K562 (cell line): ENCODE measurements around the gene IRAK2. TPM values are rescaled to one million over a fixed set of nuclear protein-coding genes. Genes with fewer than 3 reads are reported as not detected.
A peak's percentile ranks its signal among the peaks of the same experiment; 100 is the strongest.

Source experiments
- CBFB ChIP-seq: sonication (generic); formaldehyde crosslinking; IDR thresholded peaks from 2 replicates; pipeline ENCODE4 v1.4.0; 2020; ENCODE audit warnings: mild to moderate bottlenecking, missing genetic modification reagents
- CEBPG ChIP-seq, 3 experiments: fragments of 200-800 bp in 1 of 3; sonication (Bioruptor generic) in 1 of 3; sonication (generic) in 1 of 3; formaldehyde crosslinking in 1 of 3; IDR thresholded peaks in 2 of 3; conservative IDR thresholded peaks in 1 of 3; 2 replicates each; pipeline versions ENCODE4 v1.6.1 to v1.8.0; 2016 to 2022; ENCODE audit warnings: missing compliant biosample characterization in 2 of 3, missing genetic modification characterization in 2 of 3, mild to moderate bottlenecking in 1 of 3, missing genetic modification reagents in 1 of 3
- CREM ChIP-seq: IDR thresholded peaks from 2 replicates; pipeline ENCODE4 v1.6.1; 2014; ENCODE audit warnings: antibody characterized with exemption, low read depth
- FOSL1 ChIP-seq: fragments of 200-800 bp; sonication (Bioruptor generic); conservative IDR thresholded peaks from 2 replicates; pipeline ENCODE4 v1.6.1; 2016; ENCODE audit warnings: missing genetic modification characterization, missing compliant biosample characterization
- L3MBTL2 ChIP-seq: fragments of 450-650 bp; IDR thresholded peaks from 2 replicates; pipeline ENCODE4 v1.6.1; 2016; ENCODE audit warnings: mild to moderate bottlenecking, moderate library complexity
- MCM5 ChIP-seq: fragments of 450-650 bp; IDR thresholded peaks from 2 replicates; pipeline ENCODE4 v1.6.1; 2016; ENCODE audit warnings: low read depth
- NFIX ChIP-seq: fragments of 250-450 bp; sonication (Bioruptor Pico); IDR thresholded peaks from 2 replicates; pipeline ENCODE4 v1.4.0; 2020; ENCODE audit warnings: low read depth, mild to moderate bottlenecking, moderate library complexity
- NFXL1 ChIP-seq: fragments of 450-650 bp; formaldehyde crosslinking; IDR thresholded peaks from 2 replicates; pipeline ENCODE4 v1.4.0; 2021; ENCODE audit warnings: mild to moderate bottlenecking
- SMARCA5 ChIP-seq: fragments of 450-650 bp; IDR thresholded peaks from 2 replicates; pipeline ENCODE4 v1.6.1; 2016
- TAF1 ChIP-seq: IDR thresholded peaks from 2 replicates; pipeline ENCODE4 v1.6.1; 2011; ENCODE audit warnings: mild to moderate bottlenecking, low read length, moderate library complexity; ENCODE audit not compliant: insufficient read depth, control insufficient read depth, severe bottlenecking; ENCODE audit errors: extremely low read depth
- TAF15 ChIP-seq: fragments of 200-400 bp; formaldehyde crosslinking; IDR thresholded peaks from 2 replicates; pipeline ENCODE4 v1.6.1; 2017; ENCODE audit warnings: mild to moderate bottlenecking, low read depth, low read length, moderate library complexity
- TRIM24 ChIP-seq, 2 experiments: fragments of 450-650 bp; IDR thresholded peaks; 2 replicates each; pipeline ENCODE4 v1.6.1; 2016
- ZBTB7A ChIP-seq: IDR thresholded peaks from 2 replicates; pipeline ENCODE4 v1.6.1; 2011; ENCODE audit warnings: low read depth, mild to moderate bottlenecking, low read length, moderate library complexity, borderline replicate concordance; ENCODE audit not compliant: control insufficient read depth
- ZNF124 ChIP-seq: sonication (generic); formaldehyde crosslinking; IDR thresholded peaks from 2 replicates; pipeline ENCODE4 v1.8.1; 2022; ENCODE audit warnings: missing genetic modification reagents
- polyA plus RNA-seq, 8 experiments: library from polyadenylated mRNA; depleted of rRNA in 4 of 8; stranded (reverse) in 5 of 8; unstranded in 3 of 8; fragments of >200 nt; fragmentation: Nextera tagmentation in 2 of 8; fragmentation: Illumina TruSeq in 1 of 8; extraction: Ambion mirVana in 2 of 8; extraction: Trizol in 1 of 8; gene quantifications; 2 replicates each; pipeline versions ENCODE4 v1.2.1 to v1.2.3, GENCODE V29; 2011 to 2014; ENCODE audit warnings: inconsistent platforms in 1 of 8, missing spikeins in 1 of 8
- total RNA-seq, 7 experiments: library from RNA; depleted of rRNA in 6 of 7; stranded (reverse); fragments of >200 nt in 6 of 7; fragmentation: Illumina TruSeq in 2 of 7; extraction: Trizol in 2 of 7; gene quantifications; 2 replicates each; pipeline versions ENCODE4 v1.2.1 to v1.2.3, GENCODE V29; 2011 to 2021; ENCODE audit warnings: low replicate concordance in 1 of 7
- TF ChIP-seq, protein P1 (sequence below): fragments of 250-450 bp; sonication (Bioruptor Pico); IDR thresholded peaks from 2 replicates; pipeline ENCODE4 v1.8.0; 2021; ENCODE audit warnings: borderline replicate concordance, mild to moderate bottlenecking, moderate library complexity; ENCODE audit not compliant: poor library complexity, severe bottlenecking
- TF ChIP-seq, protein P2 (sequence below): fragments of 450-650 bp; IDR thresholded peaks from 2 replicates; pipeline ENCODE4 v1.6.1; 2016; ENCODE audit warnings: low read depth

The IRAK2 gene
- total and polyA plus RNA-seq, 9 of the 15 experiments (the other 6 are each of a cell fraction or from before 2014, with no cell fraction given): 0.42 to 4.4 (median 2.7) TPM

DNA sequence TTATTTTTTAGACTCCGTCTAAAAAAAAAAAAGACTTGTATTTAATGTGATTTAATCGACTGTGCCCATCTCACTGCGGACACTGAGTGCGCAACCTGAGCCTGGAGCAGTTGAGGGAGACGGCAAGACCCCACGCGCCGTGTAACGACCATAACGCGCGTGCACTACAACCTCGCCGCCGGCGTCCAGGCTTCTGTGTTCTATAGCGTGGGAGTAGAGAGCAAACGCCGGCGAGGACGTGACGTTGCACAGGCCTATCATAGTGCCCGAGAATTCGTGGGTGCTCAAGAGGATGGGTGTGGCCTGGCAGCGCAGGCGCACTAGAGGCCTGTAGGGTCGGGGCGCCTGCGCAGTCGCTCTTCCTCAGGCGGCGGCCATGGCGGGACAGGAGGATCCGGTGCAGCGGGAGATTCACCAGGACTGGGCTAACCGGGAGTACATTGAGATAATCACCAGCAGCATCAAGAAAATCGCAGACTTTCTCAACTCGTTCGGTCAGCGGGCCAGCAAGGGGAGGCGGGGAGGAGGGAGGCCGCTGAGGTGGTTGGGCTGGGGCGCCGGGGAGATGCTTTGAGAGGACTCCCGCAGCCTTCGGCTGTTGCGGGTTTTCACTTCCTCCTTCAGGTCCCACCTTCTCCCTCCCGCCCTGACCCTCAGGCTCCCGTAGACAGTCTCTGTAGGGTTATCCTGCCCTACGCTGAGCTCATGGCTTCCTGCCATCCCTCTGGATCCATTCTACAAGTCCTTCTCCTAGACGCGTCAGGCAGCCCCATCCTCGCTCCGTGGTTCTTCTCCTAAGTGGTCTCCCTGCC is 49.2 kb upstream of the IRAK2 start, which contains the start of gene BRK1 (continued):
- TF ChIP-seq, protein P1, sequence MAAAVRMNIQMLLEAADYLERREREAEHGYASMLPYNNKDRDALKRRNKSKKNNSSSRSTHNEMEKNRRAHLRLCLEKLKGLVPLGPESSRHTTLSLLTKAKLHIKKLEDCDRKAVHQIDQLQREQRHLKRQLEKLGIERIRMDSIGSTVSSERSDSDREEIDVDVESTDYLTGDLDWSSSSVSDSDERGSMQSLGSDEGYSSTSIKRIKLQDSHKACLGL (CRISPR knock-in tag): peak; percentile 62
- no peak for TF ChIP-seq NFIX
- peak; percentile 99 for TF ChIP-seq TAF1
- no peak for TF ChIP-seq MCM5
- TF ChIP-seq TRIM24 (IDR thresholded peaks at IDR 0.05): no peak
- TF ChIP-seq ZNF124 (CRISPR knock-in tag): no peak
- TF ChIP-seq, protein P2, sequence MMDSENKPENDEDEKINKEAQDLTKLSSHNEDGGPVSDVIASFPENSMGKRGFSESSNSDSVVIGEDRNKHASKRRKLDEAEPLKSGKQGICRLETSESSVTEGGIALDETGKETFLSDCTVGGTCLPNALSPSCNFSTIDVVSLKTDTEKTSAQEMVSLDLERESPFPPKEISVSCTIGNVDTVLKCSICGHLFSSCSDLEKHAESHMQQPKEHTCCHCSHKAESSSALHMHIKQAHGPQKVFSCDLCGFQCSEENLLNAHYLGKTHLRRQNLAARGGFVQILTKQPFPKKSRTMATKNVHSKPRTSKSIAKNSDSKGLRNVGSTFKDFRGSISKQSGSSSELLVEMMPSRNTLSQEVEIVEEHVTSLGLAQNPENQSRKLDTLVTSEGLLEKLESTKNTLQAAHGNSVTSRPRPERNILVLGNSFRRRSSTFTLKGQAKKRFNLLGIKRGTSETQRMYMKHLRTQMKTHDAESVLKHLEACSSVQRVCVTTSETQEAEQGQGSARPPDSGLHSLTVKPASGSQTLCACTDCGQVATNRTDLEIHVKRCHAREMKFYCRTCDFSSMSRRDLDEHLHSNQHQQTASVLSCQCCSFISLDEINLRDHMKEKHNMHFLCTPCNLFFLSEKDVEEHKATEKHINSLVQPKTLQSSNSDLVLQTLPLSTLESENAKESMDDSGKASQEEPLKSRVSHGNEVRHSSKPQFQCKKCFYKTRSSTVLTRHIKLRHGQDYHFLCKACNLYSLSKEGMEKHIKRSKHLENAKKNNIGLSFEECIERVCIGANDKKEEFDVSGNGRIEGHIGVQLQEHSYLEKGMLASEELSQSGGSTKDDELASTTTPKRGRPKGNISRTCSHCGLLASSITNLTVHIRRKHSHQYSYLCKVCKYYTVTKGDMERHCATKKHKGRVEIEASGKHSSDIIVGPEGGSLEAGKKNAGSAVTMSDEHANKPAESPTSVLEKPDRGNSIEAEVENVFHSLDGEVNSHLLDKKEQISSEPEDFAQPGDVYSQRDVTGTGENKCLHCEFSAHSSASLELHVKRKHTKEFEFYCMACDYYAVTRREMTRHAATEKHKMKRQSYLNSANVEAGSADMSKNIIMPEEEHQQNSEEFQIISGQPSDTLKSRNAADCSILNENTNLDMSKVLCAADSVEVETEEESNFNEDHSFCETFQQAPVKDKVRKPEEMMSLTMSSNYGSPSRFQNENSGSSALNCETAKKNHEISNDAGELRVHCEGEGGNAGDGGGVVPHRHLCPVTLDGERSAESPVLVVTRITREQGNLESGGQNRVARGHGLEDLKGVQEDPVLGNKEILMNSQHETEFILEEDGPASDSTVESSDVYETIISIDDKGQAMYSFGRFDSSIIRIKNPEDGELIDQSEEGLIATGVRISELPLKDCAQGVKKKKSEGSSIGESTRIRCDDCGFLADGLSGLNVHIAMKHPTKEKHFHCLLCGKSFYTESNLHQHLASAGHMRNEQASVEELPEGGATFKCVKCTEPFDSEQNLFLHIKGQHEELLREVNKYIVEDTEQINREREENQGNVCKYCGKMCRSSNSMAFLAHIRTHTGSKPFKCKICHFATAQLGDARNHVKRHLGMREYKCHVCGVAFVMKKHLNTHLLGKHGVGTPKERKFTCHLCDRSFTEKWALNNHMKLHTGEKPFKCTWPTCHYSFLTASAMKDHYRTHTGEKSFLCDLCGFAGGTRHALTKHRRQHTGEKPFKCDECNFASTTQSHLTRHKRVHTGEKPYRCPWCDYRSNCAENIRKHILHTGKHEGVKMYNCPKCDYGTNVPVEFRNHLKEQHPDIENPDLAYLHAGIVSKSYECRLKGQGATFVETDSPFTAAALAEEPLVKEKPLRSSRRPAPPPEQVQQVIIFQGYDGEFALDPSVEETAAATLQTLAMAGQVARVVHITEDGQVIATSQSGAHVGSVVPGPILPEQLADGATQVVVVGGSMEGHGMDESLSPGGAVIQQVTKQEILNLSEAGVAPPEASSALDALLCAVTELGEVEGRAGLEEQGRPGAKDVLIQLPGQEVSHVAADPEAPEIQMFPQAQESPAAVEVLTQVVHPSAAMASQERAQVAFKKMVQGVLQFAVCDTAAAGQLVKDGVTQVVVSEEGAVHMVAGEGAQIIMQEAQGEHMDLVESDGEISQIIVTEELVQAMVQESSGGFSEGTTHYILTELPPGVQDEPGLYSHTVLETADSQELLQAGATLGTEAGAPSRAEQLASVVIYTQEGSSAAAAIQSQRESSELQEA: peak; percentile 39; the same call in 1 of the 2 replicates
- TF ChIP-seq ZBTB7A: peak; percentile 58; the same call in 1 of the 2 replicates
- peak; percentile 95 for TF ChIP-seq L3MBTL2
- TF ChIP-seq FOSL1: peak; percentile 44; the same call in 1 of the 2 replicates
- no peak for TF ChIP-seq CEBPG (CRISPR knock-in tag; IDR thresholded peaks at IDR 0.05)
- TF ChIP-seq CEBPG (tag; conservative IDR thresholded peaks at IDR 0.05 in 1 of 2, IDR thresholded peaks at IDR 0.05 in 1 of 2): no peak
- TF ChIP-seq CREM: peak; percentile 97
- no peak for TF ChIP-seq CBFB (CRISPR knock-in tag)
- no peak for TF ChIP-seq TAF15
- no peak for TF ChIP-seq SMARCA5
- no peak for TF ChIP-seq NFXL1 (CRISPR knock-in tag)
